CD4-positive, alpha-beta T cell (primary cell): Measurements from ENCODE around the gene DIO1. TPM values are rescaled to one million over a fixed set of nuclear protein-coding genes. Genes with fewer than 3 reads are reported as not detected.

Experiments
- ATAC-seq: fragments of 200-7000 bp; cut with Tn5 transposase; one replicate; pipeline ENCODE4 v1.10.0; 2022; ENCODE audit warnings: mild to moderate bottlenecking; ENCODE audit not compliant: poor library complexity
- CTCF ChIA-PET: fragments of 350-600 bp; sonication (Branson Sonifier 250); formaldehyde crosslinking; loops from one replicate; lab custom pipeline; 2021; ENCODE audit warnings: antibody characterized with exemption, inconsistent platforms; lab: Charles Lee
- POLR2A ChIA-PET: fragments of 350-600 bp; sonication (Branson Sonifier 250); formaldehyde crosslinking; loops from one replicate; lab custom pipeline; 2021; ENCODE audit warnings: antibody characterized with exemption, inconsistent platforms; lab: Charles Lee
- DNase-seq, 14 experiments: peaks; one replicate each; pipeline ENCODE4 v3.0.0-alpha.2; 2013 to 2020; ENCODE audit warnings: mixed read lengths in 2 of 14
- H3K27ac ChIP-seq, 2 donors: one replicate each; pipeline versions ENCODE4 v1.5.1 to v1.7.0; 2013; ENCODE audit warnings: low read length in 2 of 2, low read depth in 1 of 2, mild to moderate bottlenecking in 1 of 2
- H3K27me3 ChIP-seq, 2 experiments: 1 replicate in 1 of 2; 2 replicates in 1 of 2; pipeline versions ENCODE4 v1.6.1 to v1.7.0; 2013; ENCODE audit warnings: low read length in 2 of 2, control low read depth in 1 of 2, mild to moderate bottlenecking in 1 of 2, moderate library complexity in 1 of 2; ENCODE audit not compliant: insufficient read depth in 2 of 2, control insufficient read depth in 1 of 2
- H3K36me3 ChIP-seq: one replicate; pipeline ENCODE4 v1.6.1; 2013; ENCODE audit warnings: low read length, control low read depth; ENCODE audit not compliant: insufficient read depth
- H3K4me1 ChIP-seq: one replicate; pipeline ENCODE4 v1.6.1; 2013; ENCODE audit warnings: low read length, control low read depth; ENCODE audit not compliant: insufficient read depth
- H3K4me3 ChIP-seq: one replicate; pipeline ENCODE4 v1.5.1; 2013; ENCODE audit warnings: mild to moderate bottlenecking, low read length, moderate library complexity
- H3K9me3 ChIP-seq, 2 experiments: 1 replicate in 1 of 2; 2 replicates in 1 of 2; pipeline versions ENCODE4 v1.6.1 to v1.7.0; 2013; ENCODE audit warnings: low read length in 2 of 2, mild to moderate bottlenecking in 2 of 2, control low read depth in 1 of 2, moderate library complexity in 1 of 2; ENCODE audit not compliant: control insufficient read depth in 1 of 2, insufficient read depth in 1 of 2
- H3K27ac Mint-ChIP-seq: one replicate; pipeline ENCODE4 v1.8.0; 2020; ENCODE audit warnings: mixed read lengths
- H3K27me3 Mint-ChIP-seq: one replicate; pipeline ENCODE4 v1.8.0; 2021; ENCODE audit warnings: mixed read lengths
- H3K36me3 Mint-ChIP-seq: one replicate; pipeline ENCODE4 v1.8.0; 2021; ENCODE audit warnings: low read depth, mixed read lengths
- H3K4me1 Mint-ChIP-seq: one replicate; pipeline ENCODE4 v1.8.0; 2021; ENCODE audit warnings: low read depth, mixed read lengths
- H3K4me3 Mint-ChIP-seq: one replicate; pipeline ENCODE4 v1.8.0; 2020; ENCODE audit warnings: mild to moderate bottlenecking, mixed read lengths
- H3K9me3 Mint-ChIP-seq: one replicate; pipeline ENCODE4 v1.8.0; 2020; ENCODE audit warnings: mixed read lengths
- CTCF ChIP-seq: fragments of 200-600 bp; IDR thresholded peaks from one replicate; pipeline ENCODE4 v1.8.0; 2022; ENCODE audit warnings: antibody characterized with exemption, mild to moderate bottlenecking
- intact Hi-C, 2 experiments: fragments of 100-400 bp; cut with DNase I in 1 of 2; cut with micrococcal nuclease in 1 of 2; formaldehyde crosslinking; loops; one replicate each; pipeline versions ENCODE4 v1.15.1 to v1.9.0; 2023 to 2025; cut with DNase I, micrococcal nuclease
- total RNA-seq, 174 experiments: library from RNA in 2 of 174; stranded (reverse) in 2 of 174; gene quantifications; one replicate each; pipeline ENCODE4 v1.2.3 and lab custom pipeline; 2021 to 2026

Gene DIO1
- total RNA-seq, 2 experiments from 2014 or later = not detected

GRCh38 chr1:53894644-53895043 is 657 bp downstream of the DIO1 start:
- ChIA-PET CTCF (no interaction called here), POLR2A (no interaction called here)
- no peak for TF ChIP-seq CTCF

GRCh38 chr1:53895421-53895820 is 1.4 kb downstream of the DIO1 start:
- H3K9me3 Mint-ChIP-seq = no peaks in the 10 kb centered on the region
- intact Hi-C loops = no loop called here
- ATAC-seq = no peak
- Histone ChIP-seq H3K27ac (no peak overlapping the region), H3K9me3 (no peaks in the 10 kb centered on the region), H3K4me1 (peaks cover 3% of the 10 kb centered on the region), H3K36me3 (no peaks in the 10 kb centered on the region), H3K4me3 (no peak overlapping the region), H3K27me3 (no peaks in the 10 kb centered on the region)
- H3K4me1 Mint-ChIP-seq = peaks cover 6% of the 10 kb centered on the region
- H3K36me3 Mint-ChIP-seq = no peaks in the 10 kb centered on the region
- no peak overlapping the region for H3K27ac Mint-ChIP-seq
- peaks cover 4% of the 10 kb centered on the region for H3K27me3 Mint-ChIP-seq
- no peak overlapping the region for H3K4me3 Mint-ChIP-seq
- no peak for TF ChIP-seq CTCF
- CTCF ChIA-PET = no interaction called here
- POLR2A ChIA-PET = no interaction called here
- DNase-seq = no peak

More at GRCh38 chr1:53894644-53895043, 657 bp downstream of the DIO1 start:
- Histone ChIP-seq H3K27me3 (no peaks in the 10 kb centered on the region), H3K27ac (no peak overlapping the region), H3K4me1 (peaks cover 8% of the 10 kb centered on the region), H3K4me3 (no peak overlapping the region), H3K36me3 (no peaks in the 10 kb centered on the region), H3K9me3 (no peaks in the 10 kb centered on the region)
- no peak overlapping the region for H3K27ac Mint-ChIP-seq
- DNase-seq (no peak), ATAC-seq (no peak)
- H3K36me3 Mint-ChIP-seq = peaks cover 8% of the 10 kb centered on the region
- H3K9me3 Mint-ChIP-seq = no peaks in the 10 kb centered on the region
- peaks cover 14% of the 10 kb centered on the region for H3K4me1 Mint-ChIP-seq
- no peak overlapping the region for H3K4me3 Mint-ChIP-seq
- H3K27me3 Mint-ChIP-seq = peaks cover 4% of the 10 kb centered on the region
- intact Hi-C loops = loop anchor here in 1 of 2 experiments (5.0 kb wide), 1 partner anchor 868 kb away; the partner anchor contains the start of gene PARS2

GRCh38 chr1:53896635-53897229 is 2.7 kb downstream of the DIO1 start:
- H3K36me3 Mint-ChIP-seq = no peaks in the 10 kb centered on the region
- H3K4me1 Mint-ChIP-seq = no peaks in the 10 kb centered on the region
- ATAC-seq (no peak), DNase-seq (no peak)
- CTCF ChIA-PET = no interaction called here
- TF ChIP-seq CTCF = no peak
- H3K27ac ChIP-seq = no peak overlapping the region
- H3K27me3 Mint-ChIP-seq = peaks cover 4% of the 10 kb centered on the region
- no peak overlapping the region for H3K4me3 ChIP-seq
- H3K27me3 ChIP-seq = no peaks in the 10 kb centered on the region
- no peaks in the 10 kb centered on the region for H3K36me3 ChIP-seq
- no peaks in the 10 kb centered on the region for H3K4me1 ChIP-seq
- intact Hi-C loops = no loop called here
- H3K4me3 Mint-ChIP-seq = no peak overlapping the region
- no peaks in the 10 kb centered on the region for H3K9me3 ChIP-seq
- no peak overlapping the region for H3K27ac Mint-ChIP-seq
- POLR2A ChIA-PET = no interaction called here
- H3K9me3 Mint-ChIP-seq = no peaks in the 10 kb centered on the region
